Brain microvascular endothelial cell (primary cell): ENCODE measurements around the gene PTPRCAP.
"Not testable (repeated sequence)": the region's sequence is repeated elsewhere in the genome, so short reads cannot be mapped to it uniquely, and the experiment has no call there.

ENCODE experiments used
- DNase-seq: peaks from one replicate; pipeline ENCODE4 v3.0.0-alpha.2; 2020
- H3K27ac ChIP-seq: fragments of 250-450 bp; sonication (Bioruptor Pico); 2 replicates; pipeline ENCODE4 v1.5.1; 2020; ENCODE audit warnings: mild to moderate bottlenecking, moderate library complexity
- H3K27me3 ChIP-seq: fragments of 250-450 bp; sonication (Bioruptor Pico); replicated peaks from 2 replicates; pipeline ENCODE4 v1.5.1; 2020; ENCODE audit warnings: mild to moderate bottlenecking
- H3K36me3 ChIP-seq: fragments of 250-450 bp; sonication (Bioruptor Pico); replicated peaks from 2 replicates; pipeline ENCODE4 v1.5.1; 2020; ENCODE audit warnings: mild to moderate bottlenecking
- H3K4me3 ChIP-seq: 2 replicates; pipeline ENCODE4 v1.5.1; 2011; ENCODE audit warnings: low read depth, mild to moderate bottlenecking, control low read depth, low read length, moderate library complexity
- in situ Hi-C: cut with HindIII; loops from 2 replicates; pipeline ENCODE4 v1.10.0; 2017; ENCODE audit warnings: low sequenced_read_pairs, low pct_ligation_motif_present
- TF ChIP-seq, protein P1 (sequence below): IDR thresholded peaks from 2 replicates; pipeline ENCODE4 v1.5.1; 2011; ENCODE audit warnings: low read depth, mild to moderate bottlenecking, moderate library complexity, low read length, control low read depth, inconsistent platforms; ENCODE audit errors: missing control alignments

PTPRCAP gene

DNA sequence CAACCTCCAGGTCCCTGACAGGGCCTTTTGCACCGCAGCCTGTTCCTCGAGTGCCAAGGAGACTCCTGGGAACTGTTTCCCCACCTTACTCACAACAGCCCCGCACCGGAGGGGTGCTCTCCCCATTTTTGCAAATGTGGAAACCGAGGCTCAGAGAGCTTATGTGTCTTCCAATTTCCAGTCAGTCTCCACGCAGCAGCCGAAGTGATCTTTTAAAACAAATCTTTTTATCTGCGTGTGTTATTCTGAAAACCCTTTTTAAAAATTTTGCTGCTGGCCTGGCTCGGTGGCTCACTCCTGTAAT lies 32.0 kb upstream of the PTPRCAP start:
- in situ Hi-C loops, result no loop called here
- TF ChIP-seq, protein P1, sequence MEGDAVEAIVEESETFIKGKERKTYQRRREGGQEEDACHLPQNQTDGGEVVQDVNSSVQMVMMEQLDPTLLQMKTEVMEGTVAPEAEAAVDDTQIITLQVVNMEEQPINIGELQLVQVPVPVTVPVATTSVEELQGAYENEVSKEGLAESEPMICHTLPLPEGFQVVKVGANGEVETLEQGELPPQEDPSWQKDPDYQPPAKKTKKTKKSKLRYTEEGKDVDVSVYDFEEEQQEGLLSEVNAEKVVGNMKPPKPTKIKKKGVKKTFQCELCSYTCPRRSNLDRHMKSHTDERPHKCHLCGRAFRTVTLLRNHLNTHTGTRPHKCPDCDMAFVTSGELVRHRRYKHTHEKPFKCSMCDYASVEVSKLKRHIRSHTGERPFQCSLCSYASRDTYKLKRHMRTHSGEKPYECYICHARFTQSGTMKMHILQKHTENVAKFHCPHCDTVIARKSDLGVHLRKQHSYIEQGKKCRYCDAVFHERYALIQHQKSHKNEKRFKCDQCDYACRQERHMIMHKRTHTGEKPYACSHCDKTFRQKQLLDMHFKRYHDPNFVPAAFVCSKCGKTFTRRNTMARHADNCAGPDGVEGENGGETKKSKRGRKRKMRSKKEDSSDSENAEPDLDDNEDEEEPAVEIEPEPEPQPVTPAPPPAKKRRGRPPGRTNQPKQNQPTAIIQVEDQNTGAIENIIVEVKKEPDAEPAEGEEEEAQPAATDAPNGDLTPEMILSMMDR, result no peak
- no peak for DNase-seq
- no peaks in the 10 kb centered on the region for H3K36me3 ChIP-seq
- H3K27me3 ChIP-seq, result no peaks in the 10 kb centered on the region
- H3K4me3 ChIP-seq, result peak overlapping the region; percentile 67
- H3K27ac ChIP-seq, result peak overlapping the region; percentile 72

GRCh38 chr11:67468759-67469507 lies 31.5 kb upstream of the PTPRCAP start, which contains the start of gene TMEM134:
Gene TMEM134 (minus strand): TSS chr11:67469251. CDS start chr11:67469192, 59 bp downstream.
- H3K4me3 ChIP-seq, result peak within 1 kb of the TSS; percentile 73
- H3K36me3 ChIP-seq, result no peaks in the 10 kb centered on the region
- peak; percentile 82 for DNase-seq
- no peaks in the 10 kb centered on the region for H3K27me3 ChIP-seq
- peak within 1 kb of the TSS; percentile 72 for H3K27ac ChIP-seq
- TF ChIP-seq, protein P1, result peak; percentile 52
- in situ Hi-C loops, result no loop called here

DNA sequence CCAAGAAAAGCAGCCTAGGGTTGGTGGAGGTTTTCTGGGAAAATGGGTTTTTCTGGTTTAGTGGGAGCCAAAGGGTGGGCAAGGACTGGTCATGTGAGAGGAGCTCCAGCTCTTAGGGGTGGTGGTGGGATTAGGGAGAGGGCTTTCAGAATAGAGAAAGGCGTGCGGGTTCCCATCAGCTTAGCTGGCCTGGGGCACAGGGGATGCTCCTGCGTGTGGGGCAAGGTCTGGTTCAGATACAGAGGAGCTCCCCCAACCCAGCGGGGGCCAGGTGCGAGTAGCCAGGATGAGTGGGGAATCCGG lies 30.9 kb upstream of the PTPRCAP start:
- no peaks in the 10 kb centered on the region for H3K27me3 ChIP-seq
- in situ Hi-C loops, result no loop called here
- H3K4me3 ChIP-seq, result peak overlapping the region; percentile 73
- no peak overlapping the region for H3K27ac ChIP-seq
- no peak for DNase-seq
- TF ChIP-seq, protein P1, result no peak
- no peaks in the 10 kb centered on the region for H3K36me3 ChIP-seq

GRCh38 chr11:67468056-67468455 lies 30.6 kb upstream of the PTPRCAP start:
- Histone ChIP-seq H3K27me3 (no peaks in the 10 kb centered on the region), H3K36me3 (no peaks in the 10 kb centered on the region), H3K4me3 (peak overlapping the region; percentile 73), H3K27ac (no peak overlapping the region)
- DNase-seq, result no peak
- TF ChIP-seq, protein P1, result no peak
- in situ Hi-C loops, result no loop called here

- DNase-seq, result no peak
- no peak overlapping the region for H3K27ac ChIP-seq
- no peaks in the 10 kb centered on the region for H3K27me3 ChIP-seq
- no peak overlapping the region for H3K4me3 ChIP-seq
- in situ Hi-C loops, result no loop called here
- TF ChIP-seq, protein P1, result no peak
- no peaks in the 10 kb centered on the region for H3K36me3 ChIP-seq
Measured at GRCh38 chr11:67466962-67467771, 29.7 kb upstream of the PTPRCAP start.

GRCh38 chr11:67466367-67466766 lies 28.9 kb upstream of the PTPRCAP start:
- in situ Hi-C loops, result no loop called here
- Histone ChIP-seq H3K27ac (no peak overlapping the region), H3K36me3 (no peaks in the 10 kb centered on the region), H3K4me3 (no peak overlapping the region), H3K27me3 (no peaks in the 10 kb centered on the region)
- TF ChIP-seq, protein P1, result no peak
- no peak for DNase-seq

- in situ Hi-C loops, result not testable (repeated sequence)
Measured at GRCh38 chr11:67465530-67465929, 28.0 kb upstream of the PTPRCAP start.

More at GRCh38 chr11:67465530-67465929, 28.0 kb upstream of the PTPRCAP start:
- H3K4me3 ChIP-seq, result peak overlapping the region; percentile 70
- not testable (repeated sequence) for H3K27me3 ChIP-seq, H3K27ac ChIP-seq, H3K36me3 ChIP-seq, DNase-seq
